Activated CD8-positive, alpha-beta T cell treated with anti-CD3 and anti-CD28 coated beads for 36 hours (primary cell): ENCODE measurements around the gene XPA. TPM values are rescaled to one million over a fixed set of nuclear protein-coding genes. Genes with fewer than 3 reads are reported as not detected.

ENCODE experiments used
- ATAC-seq: fragments of 200-7000 bp; cut with Tn5 transposase; one replicate; pipeline ENCODE4 v1.10.0; 2021; ENCODE audit warnings: mild to moderate bottlenecking, moderate library complexity
- CTCF ChIA-PET: fragments of 350-600 bp; sonication (Branson Sonifier 250); formaldehyde crosslinking; loops from one replicate; lab custom pipeline; 2021; ENCODE audit warnings: antibody characterized with exemption; lab: Charles Lee
- POLR2A ChIA-PET: fragments of 350-600 bp; sonication (Branson Sonifier 250); formaldehyde crosslinking; loops from one replicate; lab custom pipeline; 2021; ENCODE audit warnings: antibody characterized with exemption; lab: Charles Lee
- DNase-seq: peaks from one replicate; pipeline ENCODE4 v3.0.0-alpha.2; 2020
- H3K27ac Mint-ChIP-seq: one replicate; pipeline ENCODE4 v1.8.0; 2021; ENCODE audit warnings: mild to moderate bottlenecking, mixed read lengths
- H3K27me3 Mint-ChIP-seq: one replicate; pipeline ENCODE4 v1.8.0; 2021; ENCODE audit warnings: mixed read lengths
- H3K36me3 Mint-ChIP-seq: one replicate; pipeline ENCODE4 v1.8.0; 2021; ENCODE audit warnings: low read depth, mixed read lengths
- H3K4me1 Mint-ChIP-seq: one replicate; pipeline ENCODE4 v1.8.0; 2021; ENCODE audit warnings: low read depth, mixed read lengths
- H3K4me3 Mint-ChIP-seq: one replicate; pipeline ENCODE4 v1.8.0; 2021; ENCODE audit warnings: mild to moderate bottlenecking, moderate library complexity, mixed read lengths
- H3K9me3 Mint-ChIP-seq: one replicate; pipeline ENCODE4 v1.8.0; 2021; ENCODE audit warnings: mixed read lengths
- intact Hi-C: fragments of 100-400 bp; cut with micrococcal nuclease; formaldehyde crosslinking; loops from one replicate; pipeline ENCODE4 v1.10.0; 2022
- total RNA-seq, 2 experiments: library from RNA; stranded (reverse); gene quantifications; one replicate each; pipeline ENCODE4 v1.2.3, GENCODE V29; 2021
- TF ChIP-seq, protein P1 (sequence below): fragments of 200-600 bp; IDR thresholded peaks from one replicate; pipeline ENCODE4 v1.8.0; 2022; ENCODE audit warnings: antibody characterized with exemption, mild to moderate bottlenecking

The XPA gene
- total RNA-seq, 2 experiments from 2014 or later, result 9.8 to 10.9 TPM

DNA sequence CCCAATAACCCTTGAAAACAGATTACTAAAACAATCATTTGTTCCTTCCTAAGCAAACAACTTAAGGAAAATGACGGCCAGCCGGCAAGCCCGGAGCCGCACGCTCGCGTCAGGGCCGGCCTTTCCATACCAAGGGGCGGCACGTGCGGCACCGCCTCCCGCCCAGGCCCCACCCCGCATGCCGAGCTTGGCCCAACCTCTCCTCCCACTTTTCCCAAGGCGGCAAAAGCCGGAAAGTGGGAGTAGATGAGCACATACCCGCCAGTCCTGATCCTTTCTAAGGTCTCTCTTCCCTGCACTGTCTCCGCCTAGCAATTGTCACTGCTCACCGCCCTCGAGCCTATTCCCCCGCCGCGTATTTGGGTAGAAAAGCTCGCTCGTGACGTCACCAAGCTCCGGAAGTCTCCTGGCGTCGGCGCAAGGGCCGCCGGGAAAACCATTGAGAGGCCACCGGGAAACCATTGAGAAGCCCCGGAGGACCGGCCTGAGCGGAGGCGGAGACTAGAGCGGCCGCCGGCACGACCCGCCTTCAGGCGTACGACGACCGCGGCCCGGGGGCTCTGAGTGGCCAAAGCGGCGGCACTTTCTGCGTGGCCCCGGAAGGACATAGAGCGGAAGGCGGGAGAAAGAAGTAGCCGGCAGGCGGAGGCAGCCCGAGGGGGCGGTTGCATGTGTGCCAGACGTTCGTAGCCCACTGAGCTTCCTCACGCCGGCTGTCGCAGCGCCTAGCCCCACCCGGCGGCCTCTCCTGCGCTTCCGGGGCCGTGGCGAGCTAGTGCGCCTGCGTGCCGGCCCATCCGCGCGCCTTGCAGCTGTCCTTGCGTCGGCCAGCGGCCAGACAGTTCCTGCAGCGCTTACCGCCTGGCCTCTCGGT lies 63.9 kb downstream of the XPA start, which contains the start of the genes NCBP1 and TSTD2:
NCBP1 (plus strand) TSS at position 837 of the 874 bp plus-strand sequence. CDS start 61 bp downstream, outside the sequence.
TSTD2 (minus strand) TSS at position 384 of the 874 bp plus-strand sequence. CDS start 5,806 bp downstream, outside the sequence.
- ChIA-PET POLR2A (interaction anchor here (0.6 to 2.7 kb wide), 16 partner anchors 9 to 370 kb away, joined by 3 to 15 read pairs (median 4); partner anchors contain the start of gene XPA), CTCF (interaction anchor here (0.9 to 7.7 kb wide), 9 partner anchors 9 to 258 kb away, joined by 3 to 81 read pairs (median 6); partner anchors contain the start of gene TDRD7)
- peak; percentile 98 for DNase-seq
- peaks cover 48% of the 10 kb centered on the region for H3K4me1 Mint-ChIP-seq
- H3K27me3 Mint-ChIP-seq, result no peaks in the 10 kb centered on the region
- H3K27ac Mint-ChIP-seq, result peak within 1 kb of the TSS; percentile 99
- ATAC-seq, result peak; percentile 91
- no peaks in the 10 kb centered on the region for H3K9me3 Mint-ChIP-seq
- H3K4me3 Mint-ChIP-seq, result peak within 1 kb of the TSS; percentile 98
- TF ChIP-seq, protein P1, sequence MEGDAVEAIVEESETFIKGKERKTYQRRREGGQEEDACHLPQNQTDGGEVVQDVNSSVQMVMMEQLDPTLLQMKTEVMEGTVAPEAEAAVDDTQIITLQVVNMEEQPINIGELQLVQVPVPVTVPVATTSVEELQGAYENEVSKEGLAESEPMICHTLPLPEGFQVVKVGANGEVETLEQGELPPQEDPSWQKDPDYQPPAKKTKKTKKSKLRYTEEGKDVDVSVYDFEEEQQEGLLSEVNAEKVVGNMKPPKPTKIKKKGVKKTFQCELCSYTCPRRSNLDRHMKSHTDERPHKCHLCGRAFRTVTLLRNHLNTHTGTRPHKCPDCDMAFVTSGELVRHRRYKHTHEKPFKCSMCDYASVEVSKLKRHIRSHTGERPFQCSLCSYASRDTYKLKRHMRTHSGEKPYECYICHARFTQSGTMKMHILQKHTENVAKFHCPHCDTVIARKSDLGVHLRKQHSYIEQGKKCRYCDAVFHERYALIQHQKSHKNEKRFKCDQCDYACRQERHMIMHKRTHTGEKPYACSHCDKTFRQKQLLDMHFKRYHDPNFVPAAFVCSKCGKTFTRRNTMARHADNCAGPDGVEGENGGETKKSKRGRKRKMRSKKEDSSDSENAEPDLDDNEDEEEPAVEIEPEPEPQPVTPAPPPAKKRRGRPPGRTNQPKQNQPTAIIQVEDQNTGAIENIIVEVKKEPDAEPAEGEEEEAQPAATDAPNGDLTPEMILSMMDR, result no peak
- intact Hi-C loops, result no loop called here
- H3K36me3 Mint-ChIP-seq, result peaks cover 19% of the 10 kb centered on the region

DNA sequence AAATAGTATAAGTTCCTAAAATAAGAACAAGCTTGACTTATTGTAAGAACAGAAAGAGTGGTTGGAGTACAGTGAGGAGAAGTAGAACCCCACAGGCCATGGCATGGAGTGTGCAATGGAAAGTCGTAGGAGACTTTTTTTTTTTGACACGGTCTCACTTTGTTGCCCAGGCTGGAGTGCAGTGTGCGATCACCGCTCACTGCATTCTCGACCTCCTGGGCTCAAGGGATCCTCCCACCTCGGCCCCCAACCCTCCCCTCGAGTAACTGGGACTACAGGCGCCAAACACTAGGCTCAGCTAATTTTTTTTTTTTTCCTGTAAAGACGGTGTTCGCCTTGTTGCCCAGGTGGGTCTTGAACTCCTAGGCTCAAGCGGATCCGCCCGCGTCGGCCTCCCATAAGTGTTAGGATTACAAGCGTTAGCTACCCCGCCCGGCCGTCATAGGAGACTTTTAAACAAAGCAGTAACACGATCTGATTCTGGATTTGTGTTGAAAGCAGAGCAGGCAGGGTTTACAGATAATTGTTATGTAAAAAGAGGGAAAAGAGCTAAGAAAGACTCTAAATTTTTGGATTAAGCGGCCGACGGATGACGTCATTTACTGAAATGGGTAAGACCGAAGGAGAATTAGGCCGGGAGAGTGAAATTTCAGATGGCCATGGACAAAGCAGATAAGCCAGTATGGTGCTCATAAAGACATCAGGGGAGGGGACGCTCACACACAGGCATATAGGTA lies 64.7 kb downstream of the XPA start:
- Mint-ChIP-seq H3K27ac (peak overlapping the region; percentile 99), H3K27me3 (no peaks in the 10 kb centered on the region), H3K4me1 (peaks cover 47% of the 10 kb centered on the region), H3K36me3 (peaks cover 19% of the 10 kb centered on the region), H3K4me3 (peak overlapping the region; percentile 98), H3K9me3 (no peaks in the 10 kb centered on the region)
- ChIA-PET POLR2A (interaction anchor here (0.7 to 2.7 kb wide), 11 partner anchors 8 to 486 kb away, joined by 3 to 15 read pairs (median 4); partner anchors contain the start of genes TRIM14 and XPA), CTCF (interaction anchor here (0.9 to 7.7 kb wide), 7 partner anchors 13 to 258 kb away, joined by 3 to 81 read pairs (median 6); partner anchors contain the start of genes TDRD7 and XPA)
- DNase-seq (peak; percentile 56), ATAC-seq (no peak)
- TF ChIP-seq, protein P1, result no peak
- intact Hi-C loops, result no loop called here

DNA sequence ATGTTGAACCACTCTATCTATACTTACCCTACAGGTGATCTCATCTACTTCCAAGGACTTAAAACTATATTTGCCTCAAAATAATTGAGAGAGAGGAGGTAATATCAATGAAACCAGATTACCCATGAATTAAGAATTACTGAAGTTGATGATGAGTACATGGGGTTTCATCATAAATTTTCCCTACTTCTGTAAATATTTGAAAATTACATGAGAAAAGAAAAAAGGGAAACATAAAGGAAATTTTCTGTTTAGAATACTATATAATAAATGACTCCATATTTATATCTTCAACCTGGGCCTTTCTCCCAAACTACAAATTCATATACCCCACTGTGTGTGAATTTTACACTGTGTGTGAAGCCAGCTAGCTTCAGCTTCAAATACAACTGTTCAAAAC lies 66.5 kb downstream of the XPA start:
- Mint-ChIP-seq H3K4me1 (peaks cover 40% of the 10 kb centered on the region), H3K27me3 (no peaks in the 10 kb centered on the region), H3K9me3 (no peaks in the 10 kb centered on the region), H3K36me3 (peaks cover 18% of the 10 kb centered on the region), H3K27ac (no peak overlapping the region), H3K4me3 (no peak overlapping the region)
- no peak for ATAC-seq
- TF ChIP-seq, protein P1, result no peak
- POLR2A ChIA-PET, result interaction anchor here (1.0 kb wide), 1 partner anchor 275 kb away, joined by 3 read pairs; no protein-coding TSS in a partner anchor
- CTCF ChIA-PET, result interaction anchor here (7.7 kb wide), 1 partner anchor 14 kb away, joined by 81 read pairs; no protein-coding TSS in a partner anchor
- intact Hi-C loops, result no loop called here
- DNase-seq, result no peak

DNA sequence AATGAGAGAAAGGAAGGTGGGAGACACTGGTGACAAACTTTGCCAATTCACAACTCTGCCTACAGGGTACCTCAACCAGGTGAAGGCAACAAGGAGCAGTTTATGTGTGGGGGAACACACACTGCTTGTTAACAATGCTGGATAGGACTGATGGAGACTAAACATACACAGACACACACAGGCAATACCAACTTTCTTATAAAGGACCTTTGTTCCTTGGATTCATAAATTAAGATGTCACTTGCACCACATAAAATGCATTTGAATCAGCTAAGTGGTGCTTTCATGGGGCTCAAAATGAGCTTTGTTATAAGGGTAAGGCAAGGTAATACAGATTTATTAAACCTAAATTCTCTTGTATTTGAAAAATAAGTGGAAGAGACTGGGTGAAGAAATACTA lies 68.0 kb downstream of the XPA start:
- Mint-ChIP-seq H3K27ac (no peak overlapping the region), H3K36me3 (peaks cover 11% of the 10 kb centered on the region), H3K9me3 (no peaks in the 10 kb centered on the region), H3K4me1 (peaks cover 31% of the 10 kb centered on the region), H3K4me3 (no peak overlapping the region), H3K27me3 (no peaks in the 10 kb centered on the region)
- POLR2A ChIA-PET, result no interaction called here
- intact Hi-C loops, result no loop called here
- no peak for DNase-seq
- ATAC-seq, result no peak
- TF ChIP-seq, protein P1, result no peak
- CTCF ChIA-PET, result interaction anchor here (1.0 to 7.7 kb wide), 4 partner anchors 9 to 241 kb away, joined by 4 to 81 read pairs (median 7); no protein-coding TSS in a partner anchor
